HL-60 (cell line): ENCODE measurements around the gene HSPBAP1.

Experiments
- CTCF ChIP-seq: IDR thresholded peaks from one replicate; pipeline ENCODE4 v1.5.1; 2011; ENCODE audit warnings: low read length, control low read depth, inconsistent platforms; ENCODE audit not compliant: insufficient read depth
- POLR2AphosphoS5 ChIP-seq: IDR thresholded peaks from 2 replicates; pipeline ENCODE4 v1.6.1; 2012; ENCODE audit warnings: low read depth

GRCh38 chr3:122692674-122693073 is 101.0 kb downstream of the HSPBAP1 start:
- TF ChIP-seq POLR2AphosphoS5 (no peak), CTCF (no peak)
